H1 (cell line): ENCODE data around the gene SNX19. TPM values are rescaled to one million over a fixed set of nuclear protein-coding genes. Genes with fewer than 3 reads are reported as not detected.

Source experiments
- CBX8 ChIP-seq: fragments of 300-800, 300-1000 bp; sonication (generic); IDR thresholded peaks from 2 replicates; pipeline ENCODE4 v1.7.1; 2016; ENCODE audit warnings: low read depth, low read length, borderline replicate concordance
- CHD1 ChIP-seq: IDR thresholded peaks from 2 replicates; pipeline ENCODE4 v1.6.1; 2012; ENCODE audit warnings: low read depth, low read length, improper control_type of control experiment
- CHD2 ChIP-seq: IDR thresholded peaks from 2 replicates; pipeline ENCODE4 v1.6.1; 2012; ENCODE audit warnings: low read length, improper control_type of control experiment
- KDM5A ChIP-seq: fragments of 200-600 bp; IDR thresholded peaks from 2 replicates; pipeline ENCODE4 v1.7.1; 2012; ENCODE audit warnings: mild to moderate bottlenecking, low read length, inconsistent platforms, mixed read lengths
- RXRA ChIP-seq: IDR thresholded peaks from 2 replicates; pipeline ENCODE4 v1.6.1; 2011; ENCODE audit warnings: low read depth, mild to moderate bottlenecking, low read length, moderate library complexity; ENCODE audit not compliant: insufficient read depth
- polyA plus RNA-seq, 7 experiments: library from polyadenylated mRNA; depleted of rRNA in 3 of 7; stranded (reverse) in 5 of 7; unstranded in 2 of 7; fragments of >200 nt in 5 of 7; fragments of 200-250 nt in 2 of 7; gene quantifications; 1 replicate in 5 of 7; 2 replicates in 1 of 7; 4 replicates in 1 of 7; pipeline versions ENCODE4 v1.2.1 to v1.2.3, GENCODE V29; 2011 to 2013; ENCODE audit warnings: missing spikeins in 2 of 7, mixed read lengths in 2 of 7
- total RNA-seq: library from RNA; stranded (reverse); fragmentation: NEBNext Ultra II Directional; extraction: Animal tissue kit (Norgen Biotek cat#: 25700); gene quantifications from 2 replicates; pipeline ENCODE4 v1.2.1, GENCODE V29; 2021
- TF ChIP-seq, protein P1 (sequence below): fragments of 300-600 bp; sonication (generic); IDR thresholded peaks from 2 replicates; pipeline ENCODE4 v1.7.1; 2012; ENCODE audit warnings: low read length, moderate library complexity, mild to moderate bottlenecking, inconsistent platforms; ENCODE audit not compliant: insufficient replicate concordance
- TF ChIP-seq, protein P2 (sequence below): IDR thresholded peaks from 2 replicates; pipeline ENCODE4 v1.6.1; 2012; ENCODE audit warnings: inconsistent platforms

The SNX19 gene
- total and polyA plus RNA-seq, 2 of the 8 experiments (the other 6 are each of a cell fraction or from before 2014, with no cell fraction given) = 15.0 to 25.2 TPM

DNA sequence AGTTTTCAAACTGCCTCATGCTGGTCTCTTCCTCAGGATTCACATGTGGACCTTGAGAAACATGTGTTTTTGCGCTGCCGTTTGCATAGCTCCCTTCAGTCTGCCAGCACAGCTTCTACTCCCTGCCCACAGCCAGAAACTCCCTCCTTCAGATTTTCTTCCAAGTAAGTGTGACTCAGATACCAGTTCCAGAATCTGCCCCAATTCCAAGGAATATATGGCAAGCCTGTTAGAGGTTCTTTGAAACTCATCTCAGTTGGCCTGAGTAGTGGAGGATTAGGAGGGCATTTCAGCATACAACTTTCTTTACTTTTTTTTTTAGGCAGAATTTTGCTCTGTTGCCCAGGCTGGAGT, 67.1 kb downstream of the SNX19 start (continued):
- TF ChIP-seq, protein P1, sequence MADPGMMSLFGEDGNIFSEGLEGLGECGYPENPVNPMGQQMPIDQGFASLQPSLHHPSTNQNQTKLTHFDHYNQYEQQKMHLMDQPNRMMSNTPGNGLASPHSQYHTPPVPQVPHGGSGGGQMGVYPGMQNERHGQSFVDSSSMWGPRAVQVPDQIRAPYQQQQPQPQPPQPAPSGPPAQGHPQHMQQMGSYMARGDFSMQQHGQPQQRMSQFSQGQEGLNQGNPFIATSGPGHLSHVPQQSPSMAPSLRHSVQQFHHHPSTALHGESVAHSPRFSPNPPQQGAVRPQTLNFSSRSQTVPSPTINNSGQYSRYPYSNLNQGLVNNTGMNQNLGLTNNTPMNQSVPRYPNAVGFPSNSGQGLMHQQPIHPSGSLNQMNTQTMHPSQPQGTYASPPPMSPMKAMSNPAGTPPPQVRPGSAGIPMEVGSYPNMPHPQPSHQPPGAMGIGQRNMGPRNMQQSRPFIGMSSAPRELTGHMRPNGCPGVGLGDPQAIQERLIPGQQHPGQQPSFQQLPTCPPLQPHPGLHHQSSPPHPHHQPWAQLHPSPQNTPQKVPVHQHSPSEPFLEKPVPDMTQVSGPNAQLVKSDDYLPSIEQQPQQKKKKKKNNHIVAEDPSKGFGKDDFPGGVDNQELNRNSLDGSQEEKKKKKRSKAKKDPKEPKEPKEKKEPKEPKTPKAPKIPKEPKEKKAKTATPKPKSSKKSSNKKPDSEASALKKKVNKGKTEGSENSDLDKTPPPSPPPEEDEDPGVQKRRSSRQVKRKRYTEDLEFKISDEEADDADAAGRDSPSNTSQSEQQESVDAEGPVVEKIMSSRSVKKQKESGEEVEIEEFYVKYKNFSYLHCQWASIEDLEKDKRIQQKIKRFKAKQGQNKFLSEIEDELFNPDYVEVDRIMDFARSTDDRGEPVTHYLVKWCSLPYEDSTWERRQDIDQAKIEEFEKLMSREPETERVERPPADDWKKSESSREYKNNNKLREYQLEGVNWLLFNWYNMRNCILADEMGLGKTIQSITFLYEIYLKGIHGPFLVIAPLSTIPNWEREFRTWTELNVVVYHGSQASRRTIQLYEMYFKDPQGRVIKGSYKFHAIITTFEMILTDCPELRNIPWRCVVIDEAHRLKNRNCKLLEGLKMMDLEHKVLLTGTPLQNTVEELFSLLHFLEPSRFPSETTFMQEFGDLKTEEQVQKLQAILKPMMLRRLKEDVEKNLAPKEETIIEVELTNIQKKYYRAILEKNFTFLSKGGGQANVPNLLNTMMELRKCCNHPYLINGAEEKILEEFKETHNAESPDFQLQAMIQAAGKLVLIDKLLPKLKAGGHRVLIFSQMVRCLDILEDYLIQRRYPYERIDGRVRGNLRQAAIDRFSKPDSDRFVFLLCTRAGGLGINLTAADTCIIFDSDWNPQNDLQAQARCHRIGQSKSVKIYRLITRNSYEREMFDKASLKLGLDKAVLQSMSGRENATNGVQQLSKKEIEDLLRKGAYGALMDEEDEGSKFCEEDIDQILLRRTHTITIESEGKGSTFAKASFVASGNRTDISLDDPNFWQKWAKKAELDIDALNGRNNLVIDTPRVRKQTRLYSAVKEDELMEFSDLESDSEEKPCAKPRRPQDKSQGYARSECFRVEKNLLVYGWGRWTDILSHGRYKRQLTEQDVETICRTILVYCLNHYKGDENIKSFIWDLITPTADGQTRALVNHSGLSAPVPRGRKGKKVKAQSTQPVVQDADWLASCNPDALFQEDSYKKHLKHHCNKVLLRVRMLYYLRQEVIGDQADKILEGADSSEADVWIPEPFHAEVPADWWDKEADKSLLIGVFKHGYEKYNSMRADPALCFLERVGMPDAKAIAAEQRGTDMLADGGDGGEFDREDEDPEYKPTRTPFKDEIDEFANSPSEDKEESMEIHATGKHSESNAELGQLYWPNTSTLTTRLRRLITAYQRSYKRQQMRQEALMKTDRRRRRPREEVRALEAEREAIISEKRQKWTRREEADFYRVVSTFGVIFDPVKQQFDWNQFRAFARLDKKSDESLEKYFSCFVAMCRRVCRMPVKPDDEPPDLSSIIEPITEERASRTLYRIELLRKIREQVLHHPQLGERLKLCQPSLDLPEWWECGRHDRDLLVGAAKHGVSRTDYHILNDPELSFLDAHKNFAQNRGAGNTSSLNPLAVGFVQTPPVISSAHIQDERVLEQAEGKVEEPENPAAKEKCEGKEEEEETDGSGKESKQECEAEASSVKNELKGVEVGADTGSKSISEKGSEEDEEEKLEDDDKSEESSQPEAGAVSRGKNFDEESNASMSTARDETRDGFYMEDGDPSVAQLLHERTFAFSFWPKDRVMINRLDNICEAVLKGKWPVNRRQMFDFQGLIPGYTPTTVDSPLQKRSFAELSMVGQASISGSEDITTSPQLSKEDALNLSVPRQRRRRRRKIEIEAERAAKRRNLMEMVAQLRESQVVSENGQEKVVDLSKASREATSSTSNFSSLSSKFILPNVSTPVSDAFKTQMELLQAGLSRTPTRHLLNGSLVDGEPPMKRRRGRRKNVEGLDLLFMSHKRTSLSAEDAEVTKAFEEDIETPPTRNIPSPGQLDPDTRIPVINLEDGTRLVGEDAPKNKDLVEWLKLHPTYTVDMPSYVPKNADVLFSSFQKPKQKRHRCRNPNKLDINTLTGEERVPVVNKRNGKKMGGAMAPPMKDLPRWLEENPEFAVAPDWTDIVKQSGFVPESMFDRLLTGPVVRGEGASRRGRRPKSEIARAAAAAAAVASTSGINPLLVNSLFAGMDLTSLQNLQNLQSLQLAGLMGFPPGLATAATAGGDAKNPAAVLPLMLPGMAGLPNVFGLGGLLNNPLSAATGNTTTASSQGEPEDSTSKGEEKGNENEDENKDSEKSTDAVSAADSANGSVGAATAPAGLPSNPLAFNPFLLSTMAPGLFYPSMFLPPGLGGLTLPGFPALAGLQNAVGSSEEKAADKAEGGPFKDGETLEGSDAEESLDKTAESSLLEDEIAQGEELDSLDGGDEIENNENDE = no peak
- TF ChIP-seq CHD1 = no peak
- TF ChIP-seq CBX8 = no peak
- TF ChIP-seq CHD2 = no peak
- no peak for TF ChIP-seq RXRA
- TF ChIP-seq, protein P2, sequence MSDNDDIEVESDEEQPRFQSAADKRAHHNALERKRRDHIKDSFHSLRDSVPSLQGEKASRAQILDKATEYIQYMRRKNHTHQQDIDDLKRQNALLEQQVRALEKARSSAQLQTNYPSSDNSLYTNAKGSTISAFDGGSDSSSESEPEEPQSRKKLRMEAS = no peak
- TF ChIP-seq KDM5A = no peak
